K562 (cell line): ENCODE results near the gene SLC24A3. TPM values are rescaled to one million over a fixed set of nuclear protein-coding genes. Genes with fewer than 3 reads are reported as not detected.

ENCODE experiments used
- ATAC-seq: fragments of 200-7000 bp; cut with Tn5 transposase; 3 replicates; pipeline ENCODE4 v1.9.1; 2020; ENCODE audit warnings: moderate library complexity
- BruUV-seq: library from RNA; stranded (reverse); fragments of 400-500 nt; replicated peaks from 2 replicates; lab custom pipeline; 2021; lab: Mats Ljungman, UMichigan
- CTCF ChIA-PET: fragments of 300-600 bp; formaldehyde crosslinking; extraction: SDS; loops from one replicate; lab custom pipeline; 2021; ENCODE audit warnings: low intra/inter-chr PET ratio; lab: Yijun Ruan, JAX
- POLR2A ChIA-PET: fragments of 300-600, 350-650 bp; sonication (Branson Sonifier 250); formaldehyde crosslinking; extraction: SDS; loops from one replicate; lab custom pipeline; 2021; ENCODE audit warnings: antibody characterized with exemption, inconsistent platforms; lab: Yijun Ruan, JAX
- DNase-seq, 4 experiments: peaks; one replicate each; pipeline versions ENCODE4 v3.0.0 to v3.0.0-alpha.2; 2011 to 2018; ENCODE audit warnings: low spot score in 3 of 4, mixed read lengths in 3 of 4; ENCODE audit errors: extremely low read depth in 1 of 4
- FAIRE-seq: peaks from 2 replicates; lab custom pipeline; 2011; peaks lifted over from hg19 to GRCh38; lab: Jason Lieb, UNC
- H2AFZ ChIP-seq: 2 replicates; pipeline ENCODE4 v1.6.0; 2011; ENCODE audit warnings: low read depth, low read length, control low read depth, inconsistent platforms
- H3K27ac ChIP-seq: fragments of 200-600 bp; 3 replicates; pipeline ENCODE4 v1.8.0; 2011; ENCODE audit warnings: low read depth, mild to moderate bottlenecking, control low read depth, inconsistent platforms, low read length, moderate library complexity, mixed read lengths; ENCODE audit errors: extremely low read depth
- H3K27me3 ChIP-seq, 2 experiments: fragments of 300-600 bp in 1 of 2; 2 replicates in 1 of 2; 3 replicates in 1 of 2; pipeline versions ENCODE4 v1.6.0 to v1.8.0; 2011; ENCODE audit warnings: inconsistent platforms in 2 of 2, low read length in 2 of 2, mild to moderate bottlenecking in 1 of 2, mixed read lengths in 1 of 2, moderate library complexity in 1 of 2; ENCODE audit not compliant: control insufficient read depth in 2 of 2, insufficient read depth in 2 of 2
- H3K36me3 ChIP-seq: fragments of 300-600 bp; 3 replicates; pipeline ENCODE4 v1.8.0; 2011; ENCODE audit warnings: mild to moderate bottlenecking, low read length, inconsistent platforms; ENCODE audit not compliant: control insufficient read depth, insufficient read depth
- H3K4me1 ChIP-seq, 2 experiments: fragments of 200-600 bp in 1 of 2; replicated peaks in 1 of 2; 2 replicates in 1 of 2; 3 replicates in 1 of 2; pipeline versions ENCODE4 v1.5.1 to v1.8.0; 2011; ENCODE audit warnings: inconsistent platforms in 2 of 2, low read length in 2 of 2, mild to moderate bottlenecking in 1 of 2, mixed read lengths in 1 of 2, moderate library complexity in 1 of 2; ENCODE audit not compliant: control insufficient read depth in 2 of 2, insufficient read depth in 2 of 2
- H3K4me2 ChIP-seq: 2 replicates; pipeline ENCODE4 v1.6.1; 2011; ENCODE audit warnings: low read length, control low read depth, inconsistent platforms, mixed read lengths; ENCODE audit not compliant: insufficient read depth
- H3K4me3 ChIP-seq: fragments of 200-600 bp; sonication (generic), shearing (Covaris generic); 2 replicates; pipeline ENCODE4 v1.5.1; 2016; ENCODE audit warnings: control low read depth, inconsistent platforms
- H3K79me2 ChIP-seq: fragments of 200-600 bp; 3 replicates; pipeline ENCODE4 v1.8.0; 2011; ENCODE audit warnings: low read length, inconsistent platforms; ENCODE audit not compliant: control insufficient read depth, insufficient read depth
- H3K9ac ChIP-seq, 2 experiments: 2 replicates each; pipeline versions ENCODE4 v1.6.0 to v1.6.1; 2011; ENCODE audit warnings: low read depth in 2 of 2, low read length in 2 of 2, control low read depth in 1 of 2, inconsistent platforms in 1 of 2, mild to moderate bottlenecking in 1 of 2, mixed read lengths in 1 of 2; ENCODE audit not compliant: insufficient read depth in 1 of 2
- H3K9me1 ChIP-seq: one replicate; pipeline ENCODE4 v1.6.0; 2011; ENCODE audit warnings: inconsistent platforms, mild to moderate bottlenecking, low read length, moderate library complexity; ENCODE audit not compliant: control insufficient read depth, insufficient read depth
- H3K9me3 ChIP-seq: replicated peaks from 2 replicates; pipeline ENCODE4 v1.5.1; 2011; ENCODE audit warnings: low read depth, low read length, inconsistent platforms; ENCODE audit not compliant: control insufficient read depth, insufficient read depth
- H4K20me1 ChIP-seq: replicated peaks from 2 replicates; pipeline ENCODE4 v1.6.1; 2011; ENCODE audit warnings: low read length, inconsistent platforms, mixed read lengths; ENCODE audit not compliant: control insufficient read depth, insufficient read depth
- AFF4 ChIP-seq: sonication (generic); formaldehyde crosslinking; IDR thresholded peaks from 2 replicates; pipeline ENCODE4 v1.8.0; 2023; ENCODE audit warnings: mild to moderate bottlenecking, missing genetic modification reagents
- ARID2 ChIP-seq: fragments of 450-650 bp; IDR thresholded peaks from 2 replicates; pipeline ENCODE4 v1.6.1; 2017; ENCODE audit warnings: antibody characterized with exemption, mild to moderate bottlenecking
- C11orf30 ChIP-seq: fragments of 450-650 bp; IDR thresholded peaks from 2 replicates; pipeline ENCODE4 v1.6.1; 2016; ENCODE audit warnings: low read depth, mild to moderate bottlenecking
- CREBBP ChIP-seq: IDR thresholded peaks from one replicate; pipeline ENCODE4 v1.6.1; 2012; ENCODE audit warnings: low read depth, mild to moderate bottlenecking, control low read depth, inconsistent platforms, low read length
- CTCFL ChIP-seq: IDR thresholded peaks from 2 replicates; pipeline ENCODE4 v1.6.1; 2011; ENCODE audit warnings: borderline replicate concordance, low read depth, mild to moderate bottlenecking, moderate library complexity, low read length; ENCODE audit not compliant: insufficient read depth, poor library complexity, severe bottlenecking
- HEY1 ChIP-seq: fragments of 250-450 bp; sonication (Bioruptor Pico); IDR thresholded peaks from 2 replicates; pipeline ENCODE4 v1.5.0; 2020; ENCODE audit warnings: mild to moderate bottlenecking, moderate library complexity, borderline replicate concordance
- HNRNPLL ChIP-seq: fragments of 200-400 bp; formaldehyde crosslinking; IDR thresholded peaks from 2 replicates; pipeline ENCODE4 v1.6.1; 2017; ENCODE audit warnings: low read length, low read depth, mild to moderate bottlenecking; ENCODE audit not compliant: poor library complexity, severe bottlenecking
- JUN ChIP-seq, 2 experiments: sonication (generic) in 1 of 2; formaldehyde crosslinking in 1 of 2; IDR thresholded peaks; 2 replicates each; pipeline versions ENCODE4 v1.6.1 to v1.8.0; 2012 to 2022; ENCODE audit warnings: borderline replicate concordance in 2 of 2, mild to moderate bottlenecking in 2 of 2, improper control_type of control experiment in 1 of 2, low read depth in 1 of 2, low read length in 1 of 2, missing genetic modification reagents in 1 of 2
- KDM1A ChIP-seq, 2 experiments: fragments of 450-650 bp; IDR thresholded peaks; 2 replicates each; pipeline ENCODE4 v1.6.1; 2016; ENCODE audit warnings: mild to moderate bottlenecking in 2 of 2
- KLF6 ChIP-seq: fragments of 250-450 bp; sonication (Bioruptor Pico); IDR thresholded peaks from 2 replicates; pipeline ENCODE4 v1.4.0; 2020; ENCODE audit warnings: mild to moderate bottlenecking, moderate library complexity, borderline replicate concordance
- MEIS2 ChIP-seq: fragments of 450-650 bp; IDR thresholded peaks from 2 replicates; pipeline ENCODE4 v1.6.1; 2014; ENCODE audit warnings: mild to moderate bottlenecking; ENCODE audit not compliant: partially characterized antibody
- MLLT1 ChIP-seq, 2 experiments: fragments of 450-650 bp; IDR thresholded peaks; 2 replicates each; pipeline ENCODE4 v1.6.1; 2016
- NUFIP1 ChIP-seq: fragments of 450-650 bp; IDR thresholded peaks from 2 replicates; pipeline ENCODE4 v1.6.1; 2018; ENCODE audit not compliant: partially characterized antibody
- WGBS: fragments of 100-300 bp; shearing (Covaris generic); methylation state at CpG from one replicate; pipeline ENCODE4 v1.1.6; 2016; ENCODE audit warnings: low coverage, mixed read lengths; ENCODE audit not compliant: insufficient coverage; ENCODE audit errors: missing lambda C conversion rate; 5-methylcytosine and 5-hydroxymethylcytosine counted together
- in situ Hi-C: fragments of 300-500 bp; cut with MboI; formaldehyde crosslinking; loops from 4 replicates; pipeline ENCODE4 v1.15.0; 2018; ENCODE audit warnings: inconsistent platforms, mixed read lengths
- intact Hi-C: fragments of 100-400 bp; cut with micrococcal nuclease; formaldehyde crosslinking; loops from 2 replicates; pipeline ENCODE4 v1.14.2; 2022
- polyA plus RNA-seq, 8 experiments: library from polyadenylated mRNA; depleted of rRNA in 4 of 8; stranded (reverse) in 5 of 8; unstranded in 3 of 8; fragments of >200 nt; fragmentation: Nextera tagmentation in 2 of 8; fragmentation: Illumina TruSeq in 1 of 8; extraction: Ambion mirVana in 2 of 8; extraction: Trizol in 1 of 8; gene quantifications; 2 replicates each; pipeline versions ENCODE4 v1.2.1 to v1.2.3, GENCODE V29; 2011 to 2014; ENCODE audit warnings: inconsistent platforms in 1 of 8, missing spikeins in 1 of 8
- total RNA-seq, 7 experiments: library from RNA; depleted of rRNA in 6 of 7; stranded (reverse); fragments of >200 nt in 6 of 7; fragmentation: Illumina TruSeq in 2 of 7; extraction: Trizol in 2 of 7; gene quantifications; 2 replicates each; pipeline versions ENCODE4 v1.2.1 to v1.2.3, GENCODE V29; 2011 to 2021; ENCODE audit warnings: low replicate concordance in 1 of 7

The SLC24A3 gene
- total and polyA plus RNA-seq, 9 of the 15 experiments (the other 6 are each of a cell fraction or from before 2014, with no cell fraction given): not detected

- H2AFZ ChIP-seq: no peak overlapping the region
- no peak for TF ChIP-seq AFF4 (CRISPR knock-in tag)
- no peak for TF ChIP-seq CREBBP
- no peak for TF ChIP-seq KLF6 (CRISPR knock-in tag)
- no peak for TF ChIP-seq KDM1A (IDR thresholded peaks at IDR 0.05)
- TF ChIP-seq MLLT1 (IDR thresholded peaks at IDR 0.05): no peak
- TF ChIP-seq HNRNPLL: no peak
- TF ChIP-seq JUN (IDR thresholded peaks at IDR 0.05; ENCODE audit: borderline replicate concordance, low read depth, low read length): no peak
- TF ChIP-seq JUN (CRISPR knock-in tag; IDR thresholded peaks at IDR 0.05; ENCODE audit: borderline replicate concordance): no peak
- no peak for TF ChIP-seq HEY1 (CRISPR knock-in tag)
- no peak for TF ChIP-seq C11orf30
- TF ChIP-seq MEIS2: no peak
- TF ChIP-seq ARID2: no peak
- no peak for TF ChIP-seq NUFIP1
- TF ChIP-seq CTCFL: no peak
- 0% methylated on average over 5 of the region's 5 CpGs for WGBS
- no peak for DNase-seq
- H4K20me1 ChIP-seq: no peaks in the 10 kb centered on the region
- in situ Hi-C loops: no loop called here
- FAIRE-seq: no peak
- ChIA-PET CTCF (no interaction called here), POLR2A (no interaction called here)
- no peaks in the 10 kb centered on the region for H3K9me1 ChIP-seq
- no peaks in the 10 kb centered on the region for H3K36me3 ChIP-seq
- H3K9me3 ChIP-seq: no peaks in the 10 kb centered on the region
- no peak overlapping the region for H3K4me3 ChIP-seq
- H3K9ac ChIP-seq: no peak overlapping the region
- no peaks in the 10 kb centered on the region for H3K27me3 ChIP-seq
- no peak for ATAC-seq
- no peak overlapping the region for H3K4me2 ChIP-seq
- no TSS peak for BruUV-seq
- H3K79me2 ChIP-seq: no peaks in the 10 kb centered on the region
- H3K4me1 ChIP-seq: no peaks in the 10 kb centered on the region; a peak in 1 of 5 replicates
- no peak overlapping the region for H3K27ac ChIP-seq
- intact Hi-C loops: no loop called here
Measured at GRCh38 chr20:19531446-19531845, 319.0 kb downstream of the SLC24A3 start.
